GM19372 (cell line): ENCODE data around the gene TSFM.
A peak's percentile ranks its signal among the peaks of the same experiment; 100 is the strongest.

ENCODE experiments used
- ATAC-seq: cut with Tn5 transposase; IDR thresholded peaks from one replicate; pipeline ENCODE4 v1.9.1; 2021; ENCODE audit warnings: mild to moderate bottlenecking, low read depth, moderate library complexity; ENCODE audit not compliant: unreplicated experiment

The TSFM gene

GRCh38 chr12:57846577-57847319 is 64.2 kb downstream of the TSFM start, which contains the start of gene CTDSP2:
Gene CTDSP2 (minus strand): TSS chr12:57846729. CDS start chr12:57846435, 294 bp downstream.
- peak; percentile 32 for ATAC-seq
